GM23338 (cell line): ENCODE data around the gene BCL2L15. TPM values are rescaled to one million over a fixed set of nuclear protein-coding genes. Genes with fewer than 3 reads are reported as not detected.

Experiments used
- ATAC-seq: fragments of 200-7000 bp; cut with Tn5 transposase; 3 replicates; pipeline ENCODE4 v1.9.1; 2020
- DNase-seq: peaks from one replicate; pipeline ENCODE4 v3.0.0-alpha.2; 2015; ENCODE audit warnings: low spot score
- H2AFZ ChIP-seq: fragments of 200-600 bp; sonication (generic); 2 replicates; pipeline ENCODE4 v1.8.0; 2016; ENCODE audit warnings: antibody characterized with exemption, mild to moderate bottlenecking, moderate library complexity
- H3F3A ChIP-seq: fragments of 200-600 bp; sonication (generic); replicated peaks from 2 replicates; pipeline ENCODE4 v1.8.0; 2017; ENCODE audit warnings: antibody characterized with exemption, mixed run types, low read depth
- H3K27ac ChIP-seq: fragments of 200-600 bp; sonication (generic); 2 replicates; pipeline ENCODE4 v1.6.1; 2016; ENCODE audit warnings: low read depth
- H3K27me3 ChIP-seq: fragments of 200-600 bp; sonication (generic); 2 replicates; pipeline ENCODE4 v1.8.0; 2016; ENCODE audit warnings: mild to moderate bottlenecking, mixed run types, moderate library complexity; ENCODE audit not compliant: insufficient read depth
- H3K36me3 ChIP-seq: fragments of 200-600 bp; sonication (generic); 2 replicates; pipeline ENCODE4 v1.8.0; 2016; ENCODE audit warnings: mild to moderate bottlenecking; ENCODE audit not compliant: insufficient read depth
- H3K4me1 ChIP-seq: fragments of 200-600 bp; sonication (generic); 2 replicates; pipeline ENCODE4 v1.8.0; 2016; ENCODE audit warnings: mild to moderate bottlenecking, moderate library complexity; ENCODE audit not compliant: insufficient read depth
- H3K4me2 ChIP-seq: fragments of 200-600 bp; sonication (generic); 2 replicates; pipeline ENCODE4 v1.7.1; 2017; ENCODE audit warnings: mixed run types
- H3K4me3 ChIP-seq: fragments of 200-600 bp; sonication (generic); 2 replicates; pipeline ENCODE4 v1.6.1; 2016; ENCODE audit warnings: mixed run types
- H3K79me2 ChIP-seq: fragments of 200-600 bp; sonication (generic); replicated peaks from 2 replicates; pipeline ENCODE4 v1.8.0; 2017; ENCODE audit warnings: mild to moderate bottlenecking; ENCODE audit not compliant: insufficient read depth
- H3K9me2 ChIP-seq: fragments of 200-600 bp; sonication (generic); 2 replicates; pipeline ENCODE4 v1.8.0; 2017; ENCODE audit not compliant: insufficient read depth
- H4K20me1 ChIP-seq: fragments of 200-600 bp; sonication (generic); replicated peaks from 2 replicates; pipeline ENCODE4 v1.8.0; 2017; ENCODE audit warnings: mild to moderate bottlenecking; ENCODE audit not compliant: insufficient read depth
- H3K27ac Mint-ChIP-seq: 2 replicates; pipeline ENCODE4 v1.8.0; 2020; ENCODE audit warnings: inconsistent platforms, mild to moderate bottlenecking, moderate library complexity, mixed read lengths
- H3K27me3 Mint-ChIP-seq: 3 replicates; pipeline ENCODE4 v1.8.0; 2022; ENCODE audit warnings: low read depth, mild to moderate bottlenecking, moderate library complexity, mixed read lengths, inconsistent platforms; ENCODE audit not compliant: insufficient read depth, poor library complexity
- H3K36me3 Mint-ChIP-seq: 3 replicates; pipeline ENCODE4 v1.8.0; 2021; ENCODE audit warnings: low read depth, mild to moderate bottlenecking, inconsistent platforms, moderate library complexity, mixed read lengths
- H3K4me1 Mint-ChIP-seq: 3 replicates; pipeline ENCODE4 v1.8.0; 2020; ENCODE audit warnings: mild to moderate bottlenecking, inconsistent platforms, mixed read lengths
- H3K4me3 Mint-ChIP-seq: 3 replicates; pipeline ENCODE4 v1.8.0; 2021; ENCODE audit warnings: moderate library complexity, mild to moderate bottlenecking, inconsistent platforms, mixed read lengths
- H3K9me3 Mint-ChIP-seq: 3 replicates; pipeline ENCODE4 v1.8.0; 2020; ENCODE audit warnings: moderate library complexity, mild to moderate bottlenecking, inconsistent platforms, mixed read lengths
- CTCF ChIP-seq, 2 experiments: fragments of 200-600 bp in 1 of 2; sonication (generic) in 1 of 2; conservative IDR thresholded peaks; 2 replicates each; pipeline versions ENCODE4 v1.5.1 to v1.6.1; 2016 to 2017; ENCODE audit warnings: antibody characterized with exemption in 2 of 2, low read depth in 2 of 2, mild to moderate bottlenecking in 2 of 2, moderate library complexity in 1 of 2
- JUNB ChIP-seq: IDR thresholded peaks from one replicate; pipeline ENCODE4 v1.6.1; 2016; ENCODE audit warnings: antibody characterized with exemption; ENCODE audit not compliant: unreplicated experiment
- NANOG ChIP-seq: IDR thresholded peaks from 2 replicates; pipeline ENCODE4 v1.6.1; 2016; ENCODE audit warnings: antibody characterized with exemption, borderline replicate concordance
- POLR2AphosphoS5 ChIP-seq: IDR thresholded peaks from 2 replicates; pipeline ENCODE4 v1.6.1; 2016; ENCODE audit warnings: antibody characterized with exemption, low read depth
- STAT1 ChIP-seq: IDR thresholded peaks from one replicate; pipeline ENCODE4 v1.6.1; 2016; ENCODE audit warnings: antibody characterized with exemption; ENCODE audit not compliant: unreplicated experiment
- ZNF114 ChIP-seq: fragments of 250-450 bp; sonication (Bioruptor Pico); IDR thresholded peaks from 2 replicates; pipeline ENCODE4 v1.5.0; 2020; ENCODE audit warnings: mild to moderate bottlenecking, moderate library complexity
- ZNF331 ChIP-seq: fragments of 250-450 bp; sonication (Bioruptor Pico); IDR thresholded peaks from 2 replicates; pipeline ENCODE4 v1.5.0; 2020; ENCODE audit warnings: low read depth, mild to moderate bottlenecking, moderate library complexity
- polyA plus RNA-seq: library from polyadenylated mRNA; unstranded; fragments of >200 nt; fragmentation: Nextera tagmentation; extraction: Ambion mirVana; gene quantifications from 2 replicates; pipeline ENCODE4 v1.2.1, GENCODE V29; 2016
- total RNA-seq: library from RNA; depleted of rRNA; stranded (reverse); fragments of >200 nt; shearing (Covaris generic); gene quantifications from 2 replicates; pipeline ENCODE4 v1.2.3, GENCODE V29; 2014
- TF ChIP-seq, protein P1 (sequence below): IDR thresholded peaks from one replicate; pipeline ENCODE4 v1.6.1; 2018; ENCODE audit warnings: antibody characterized with exemption; ENCODE audit not compliant: unreplicated experiment
- TF ChIP-seq, protein P2 (sequence below): IDR thresholded peaks from 2 replicates; pipeline ENCODE4 v1.6.1; 2016; ENCODE audit warnings: antibody characterized with exemption

Gene BCL2L15
- total and polyA plus RNA-seq, 2 experiments from 2014 or later, result not detected

- Histone ChIP-seq H3K79me2 (no peaks in the 10 kb centered on the region), H3K9me2 (no peaks in the 10 kb centered on the region), H3K4me2 (no peak overlapping the region), H3F3A (no peaks in the 10 kb centered on the region), H3K36me3 (peaks cover 4% of the 10 kb centered on the region; the same call in 1 of the 2 replicates), H3K4me3 (no peak overlapping the region), H4K20me1 (no peaks in the 10 kb centered on the region), H3K27me3 (no peaks in the 10 kb centered on the region), H3K27ac (no peak overlapping the region), H2AFZ (no peak overlapping the region), H3K4me1 (no peaks in the 10 kb centered on the region)
- Mint-ChIP-seq H3K27me3 (peaks cover 1% of the 10 kb centered on the region), H3K36me3 (no peaks in the 10 kb centered on the region), H3K9me3 (peaks cover 5% of the 10 kb centered on the region; the same call in 1 of the 3 replicates), H3K27ac (no peak overlapping the region), H3K4me3 (no peak overlapping the region), H3K4me1 (no peaks in the 10 kb centered on the region)
- TF ChIP-seq ZNF331 (CRISPR knock-in tag), result no peak
- TF ChIP-seq, protein P1, sequence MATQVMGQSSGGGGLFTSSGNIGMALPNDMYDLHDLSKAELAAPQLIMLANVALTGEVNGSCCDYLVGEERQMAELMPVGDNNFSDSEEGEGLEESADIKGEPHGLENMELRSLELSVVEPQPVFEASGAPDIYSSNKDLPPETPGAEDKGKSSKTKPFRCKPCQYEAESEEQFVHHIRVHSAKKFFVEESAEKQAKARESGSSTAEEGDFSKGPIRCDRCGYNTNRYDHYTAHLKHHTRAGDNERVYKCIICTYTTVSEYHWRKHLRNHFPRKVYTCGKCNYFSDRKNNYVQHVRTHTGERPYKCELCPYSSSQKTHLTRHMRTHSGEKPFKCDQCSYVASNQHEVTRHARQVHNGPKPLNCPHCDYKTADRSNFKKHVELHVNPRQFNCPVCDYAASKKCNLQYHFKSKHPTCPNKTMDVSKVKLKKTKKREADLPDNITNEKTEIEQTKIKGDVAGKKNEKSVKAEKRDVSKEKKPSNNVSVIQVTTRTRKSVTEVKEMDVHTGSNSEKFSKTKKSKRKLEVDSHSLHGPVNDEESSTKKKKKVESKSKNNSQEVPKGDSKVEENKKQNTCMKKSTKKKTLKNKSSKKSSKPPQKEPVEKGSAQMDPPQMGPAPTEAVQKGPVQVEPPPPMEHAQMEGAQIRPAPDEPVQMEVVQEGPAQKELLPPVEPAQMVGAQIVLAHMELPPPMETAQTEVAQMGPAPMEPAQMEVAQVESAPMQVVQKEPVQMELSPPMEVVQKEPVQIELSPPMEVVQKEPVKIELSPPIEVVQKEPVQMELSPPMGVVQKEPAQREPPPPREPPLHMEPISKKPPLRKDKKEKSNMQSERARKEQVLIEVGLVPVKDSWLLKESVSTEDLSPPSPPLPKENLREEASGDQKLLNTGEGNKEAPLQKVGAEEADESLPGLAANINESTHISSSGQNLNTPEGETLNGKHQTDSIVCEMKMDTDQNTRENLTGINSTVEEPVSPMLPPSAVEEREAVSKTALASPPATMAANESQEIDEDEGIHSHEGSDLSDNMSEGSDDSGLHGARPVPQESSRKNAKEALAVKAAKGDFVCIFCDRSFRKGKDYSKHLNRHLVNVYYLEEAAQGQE, result no peak
- TF ChIP-seq JUNB, result no peak
- TF ChIP-seq, protein P2, sequence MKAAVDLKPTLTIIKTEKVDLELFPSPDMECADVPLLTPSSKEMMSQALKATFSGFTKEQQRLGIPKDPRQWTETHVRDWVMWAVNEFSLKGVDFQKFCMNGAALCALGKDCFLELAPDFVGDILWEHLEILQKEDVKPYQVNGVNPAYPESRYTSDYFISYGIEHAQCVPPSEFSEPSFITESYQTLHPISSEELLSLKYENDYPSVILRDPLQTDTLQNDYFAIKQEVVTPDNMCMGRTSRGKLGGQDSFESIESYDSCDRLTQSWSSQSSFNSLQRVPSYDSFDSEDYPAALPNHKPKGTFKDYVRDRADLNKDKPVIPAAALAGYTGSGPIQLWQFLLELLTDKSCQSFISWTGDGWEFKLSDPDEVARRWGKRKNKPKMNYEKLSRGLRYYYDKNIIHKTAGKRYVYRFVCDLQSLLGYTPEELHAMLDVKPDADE, result no peak
- TF ChIP-seq STAT1, result no peak
- no peak for TF ChIP-seq CTCF (conservative IDR thresholded peaks at IDR 0.05; ENCODE audit: low read depth in 2 of 2)
- TF ChIP-seq ZNF114, result no peak
- no peak for TF ChIP-seq POLR2AphosphoS5
- DNase-seq (no peak), ATAC-seq (no peak)
Observed at GRCh38 chr1:113846391-113847035, 40.9 kb downstream of the BCL2L15 start.

DNA sequence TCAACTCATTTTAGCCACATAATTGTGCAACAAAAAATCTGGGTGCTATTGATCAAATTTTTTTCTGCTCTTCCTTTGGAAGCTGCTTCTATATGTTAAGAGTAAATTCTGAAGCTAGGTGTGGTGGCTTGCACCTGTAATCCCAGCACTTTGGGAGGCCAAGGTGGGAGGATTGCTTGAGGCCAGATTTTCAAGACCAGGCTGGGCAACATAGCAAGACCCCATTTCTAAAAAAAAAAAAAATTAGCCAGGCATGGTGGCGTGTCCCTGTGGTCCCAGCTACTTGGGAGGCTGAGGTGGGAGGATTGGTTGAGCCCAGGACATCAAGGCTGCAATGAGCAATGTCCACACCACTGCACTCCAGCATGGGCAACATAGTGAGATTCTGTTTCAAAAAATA is 50.8 kb downstream of the BCL2L15 start:
- H3K27ac ChIP-seq, result no peak overlapping the region
- no peaks in the 10 kb centered on the region for H3F3A ChIP-seq
- no peaks in the 10 kb centered on the region for H4K20me1 ChIP-seq
- no peak overlapping the region for H3K27ac Mint-ChIP-seq
- H3K4me1 Mint-ChIP-seq, result no peaks in the 10 kb centered on the region
- H3K36me3 Mint-ChIP-seq, result no peaks in the 10 kb centered on the region
- H3K27me3 ChIP-seq, result no peaks in the 10 kb centered on the region
- H2AFZ ChIP-seq, result no peak overlapping the region
- no peaks in the 10 kb centered on the region for H3K79me2 ChIP-seq
- DNase-seq (no peak), ATAC-seq (no peak)
- H3K4me3 Mint-ChIP-seq, result no peak overlapping the region
- no peaks in the 10 kb centered on the region for H3K4me1 ChIP-seq
- no peak overlapping the region for H3K4me3 ChIP-seq
- H3K4me2 ChIP-seq, result no peak overlapping the region
- no peaks in the 10 kb centered on the region for H3K9me2 ChIP-seq
- H3K27me3 Mint-ChIP-seq, result peaks cover 6% of the 10 kb centered on the region
- no peaks in the 10 kb centered on the region for H3K9me3 Mint-ChIP-seq
- no peaks in the 10 kb centered on the region for H3K36me3 ChIP-seq
- TF ChIP-seq POLR2AphosphoS5 (no peak), ZNF331 (CRISPR knock-in tag) (no peak), STAT1 (no peak), NANOG (no peak)
